HG02588 (cell line): ENCODE data around the gene IRAK1.

Experiments used
- ATAC-seq: cut with Tn5 transposase; IDR thresholded peaks from one replicate; pipeline ENCODE4 v1.9.1; 2021; ENCODE audit warnings: mild to moderate bottlenecking, moderate library complexity; ENCODE audit not compliant: unreplicated experiment

IRAK1 gene

DNA sequence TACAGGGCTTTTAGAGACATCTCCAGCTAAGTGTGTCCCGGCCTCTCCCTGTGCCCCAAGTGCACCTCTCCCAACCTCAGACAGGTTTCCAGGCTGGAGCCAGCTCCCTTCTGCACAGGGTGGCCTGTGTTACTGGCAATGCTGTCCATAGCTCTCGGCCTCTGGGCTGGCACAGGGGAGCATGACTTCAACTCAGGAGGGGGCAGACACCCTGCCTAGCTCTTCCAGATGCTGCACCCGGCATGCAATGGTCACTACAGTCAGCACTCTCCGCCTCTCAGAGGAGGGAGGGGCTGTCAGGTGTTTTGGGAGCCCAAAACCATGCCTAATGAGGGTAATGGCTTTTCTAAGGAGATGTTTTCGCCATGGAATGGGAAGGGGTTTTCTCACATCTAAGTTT, 2.4 kb upstream of the IRAK1 start:
- no peak for ATAC-seq

DNA sequence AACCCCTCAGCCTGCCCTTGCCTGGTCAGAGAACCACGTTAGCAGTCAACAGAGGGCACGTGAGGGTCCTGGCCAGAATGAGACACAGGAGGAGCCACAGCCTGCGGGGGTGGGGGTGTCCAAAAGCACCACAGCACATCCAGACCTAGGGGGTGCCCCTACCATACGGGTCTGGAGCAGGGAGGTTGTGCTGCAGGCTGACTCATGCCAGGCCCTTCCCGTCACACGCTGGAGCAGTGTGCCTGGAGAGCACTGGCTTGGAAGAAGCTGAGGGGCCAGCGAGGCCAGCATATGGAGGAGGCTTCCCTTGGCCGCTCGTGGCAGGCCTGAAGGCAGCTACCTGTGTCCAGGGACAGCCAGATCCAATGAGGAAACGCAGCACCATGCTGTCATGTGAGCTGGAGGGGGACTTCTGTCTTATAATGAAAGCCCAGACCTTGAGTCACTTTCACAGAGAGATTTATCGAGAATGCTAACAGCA, 1.5 kb upstream of the IRAK1 start:
- ATAC-seq, result no peak

DNA sequence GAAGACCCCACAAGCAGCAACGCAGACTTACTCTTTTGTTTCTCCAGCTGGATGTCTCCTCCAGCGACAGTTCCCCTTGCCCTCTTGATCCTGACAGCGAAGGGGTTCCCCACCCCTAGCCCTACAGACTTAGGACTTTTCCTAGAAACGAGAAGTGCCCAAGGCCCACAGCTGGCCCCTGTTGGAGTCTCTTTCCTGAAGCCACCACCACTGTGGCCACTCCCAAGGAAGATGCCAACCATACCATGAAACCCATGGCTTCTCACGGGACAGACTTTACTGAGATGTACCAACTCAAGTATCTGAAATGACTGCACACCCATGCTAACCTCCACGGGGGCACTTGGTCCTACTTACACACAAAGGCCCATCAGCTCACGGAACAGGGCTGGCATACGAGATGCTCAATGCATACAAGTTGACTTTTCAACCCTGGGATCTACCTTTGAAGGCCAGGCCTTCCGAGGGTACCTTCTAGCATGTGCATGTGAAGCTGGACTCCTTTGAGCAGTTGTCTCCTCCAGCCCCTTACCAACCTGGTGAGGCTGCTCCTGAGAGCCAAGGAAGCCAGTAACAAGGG, 924 bp upstream of the IRAK1 start:
- ATAC-seq, result no peak

DNA sequence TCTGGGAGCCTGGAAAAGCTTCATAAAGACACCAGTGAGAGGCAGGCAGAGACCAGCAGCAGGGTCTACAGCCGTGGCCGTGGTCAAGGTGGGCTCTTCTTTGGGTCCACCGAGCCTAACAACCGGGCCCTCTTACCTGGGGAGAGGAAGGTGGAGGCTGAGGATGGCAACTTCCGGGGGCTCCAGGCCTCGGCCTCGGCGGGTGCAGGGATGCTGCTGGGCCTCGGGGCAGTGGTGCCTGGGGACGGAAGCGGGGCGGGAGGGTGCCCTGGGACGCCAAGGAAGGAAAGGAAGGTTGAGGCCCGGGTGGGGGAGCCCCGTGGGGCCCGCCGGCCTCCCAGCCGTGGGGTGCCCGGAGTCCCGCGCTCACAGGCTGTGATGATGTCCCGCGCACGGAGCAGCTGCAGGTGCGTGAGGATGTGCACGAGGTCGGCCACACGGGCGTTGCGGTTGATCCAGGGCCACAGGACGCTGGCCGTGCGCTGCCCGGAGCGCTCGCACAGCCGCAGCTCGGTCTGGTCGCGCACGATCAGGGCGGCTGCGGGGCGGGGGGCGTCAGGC, 561 bp downstream of the IRAK1 start:
- ATAC-seq, result peak; percentile 7

DNA sequence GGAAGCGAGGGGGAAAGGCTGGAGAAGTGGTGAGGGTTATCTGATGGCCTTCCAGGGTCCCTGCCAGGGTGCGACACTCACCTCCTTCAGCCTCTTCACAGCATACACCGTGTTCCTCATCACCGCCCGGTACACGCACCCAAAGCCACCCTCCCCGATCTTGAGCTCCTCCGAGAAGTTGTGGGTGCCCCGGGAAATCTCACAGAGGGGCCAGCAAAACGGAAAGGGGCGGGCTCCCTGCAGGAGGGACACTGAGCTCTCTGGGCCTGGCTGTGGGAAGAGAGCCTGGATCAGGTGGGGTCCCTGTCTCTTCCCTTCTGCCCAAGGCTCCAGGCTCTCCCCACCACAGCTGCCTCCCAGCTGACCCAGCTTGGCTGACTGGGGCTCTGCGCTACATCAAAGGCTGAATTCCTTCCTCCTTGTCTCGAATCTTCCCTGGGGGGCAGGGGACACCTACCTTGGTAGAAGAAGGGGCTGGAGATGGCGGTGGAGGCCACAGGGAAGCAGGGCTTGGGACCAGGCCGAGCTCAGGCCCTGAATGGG, 1.1 kb downstream of the IRAK1 start:
- no peak for ATAC-seq

DNA sequence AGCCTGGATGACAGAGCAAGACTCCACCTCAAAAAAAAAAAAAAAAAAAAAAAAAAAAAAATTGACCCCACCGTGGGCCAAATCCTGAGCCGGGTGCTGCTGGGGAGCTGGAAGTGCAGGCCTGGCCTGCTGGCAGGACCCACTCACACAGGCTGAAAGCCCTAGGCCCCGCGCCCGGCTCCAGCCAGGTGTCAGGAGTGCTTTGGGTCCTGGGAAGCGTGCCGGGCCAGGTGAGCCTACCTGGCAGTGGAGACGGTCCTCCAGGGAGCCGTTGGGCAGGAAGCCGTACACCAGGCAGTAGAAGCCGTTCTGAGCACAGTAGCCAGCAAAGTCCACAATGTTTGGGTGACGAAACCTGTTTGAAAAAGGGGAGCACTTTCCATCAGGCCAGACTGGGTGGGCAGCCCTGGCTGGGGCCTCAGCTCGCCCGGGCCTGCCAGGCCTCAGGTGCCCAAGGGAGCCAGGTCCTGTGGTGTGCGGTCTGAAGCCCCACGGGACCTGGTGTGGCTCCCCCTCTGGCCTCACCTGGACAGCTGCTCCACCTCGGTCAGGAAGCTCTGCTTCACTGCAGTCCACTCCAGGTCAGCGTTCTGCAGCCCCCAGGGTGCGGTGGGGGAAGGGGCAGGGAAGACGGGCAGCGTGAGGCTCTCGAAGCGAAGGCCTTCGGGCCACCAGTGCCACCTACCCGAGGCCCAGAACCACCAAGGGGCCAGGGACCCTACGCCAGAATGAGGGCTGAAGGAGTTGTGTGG, 1.8 kb downstream of the IRAK1 start:
- no peak for ATAC-seq

DNA sequence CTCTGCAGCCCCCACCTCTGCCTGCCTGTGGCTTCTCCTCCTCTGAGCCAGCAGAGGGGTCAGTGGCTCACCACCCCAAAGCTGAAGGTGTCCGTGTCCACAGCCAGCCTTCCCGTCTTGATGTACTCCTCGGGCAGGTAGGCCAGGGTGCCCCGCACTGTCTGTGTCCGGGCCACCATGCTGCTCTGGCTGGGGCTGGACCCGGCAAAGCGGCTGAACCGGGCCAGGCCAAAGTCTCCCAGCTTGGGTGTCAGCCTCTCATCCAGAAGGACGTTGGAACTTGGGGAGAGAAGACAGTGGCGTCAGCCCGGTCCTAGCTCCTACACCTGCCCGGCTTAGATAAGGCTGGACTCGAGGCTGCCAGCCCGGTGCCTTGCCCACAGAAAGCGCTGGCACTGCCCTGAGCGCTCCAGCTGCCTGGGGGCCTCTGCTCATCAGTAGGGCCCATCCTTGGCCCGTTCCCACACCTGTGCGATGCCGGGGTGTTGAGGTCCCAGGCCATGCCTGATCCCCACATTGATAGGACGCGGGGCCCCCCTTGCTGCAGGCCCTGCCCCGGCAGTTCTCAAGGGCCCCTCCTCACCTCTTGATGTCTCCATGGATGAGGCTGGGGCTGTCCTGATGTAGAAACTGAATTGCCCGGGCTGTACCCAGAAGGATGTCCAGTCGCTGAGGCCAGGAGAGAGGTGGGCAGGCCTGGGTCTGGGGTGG, 3.2 kb downstream of the IRAK1 start:
- ATAC-seq, result no peak

DNA sequence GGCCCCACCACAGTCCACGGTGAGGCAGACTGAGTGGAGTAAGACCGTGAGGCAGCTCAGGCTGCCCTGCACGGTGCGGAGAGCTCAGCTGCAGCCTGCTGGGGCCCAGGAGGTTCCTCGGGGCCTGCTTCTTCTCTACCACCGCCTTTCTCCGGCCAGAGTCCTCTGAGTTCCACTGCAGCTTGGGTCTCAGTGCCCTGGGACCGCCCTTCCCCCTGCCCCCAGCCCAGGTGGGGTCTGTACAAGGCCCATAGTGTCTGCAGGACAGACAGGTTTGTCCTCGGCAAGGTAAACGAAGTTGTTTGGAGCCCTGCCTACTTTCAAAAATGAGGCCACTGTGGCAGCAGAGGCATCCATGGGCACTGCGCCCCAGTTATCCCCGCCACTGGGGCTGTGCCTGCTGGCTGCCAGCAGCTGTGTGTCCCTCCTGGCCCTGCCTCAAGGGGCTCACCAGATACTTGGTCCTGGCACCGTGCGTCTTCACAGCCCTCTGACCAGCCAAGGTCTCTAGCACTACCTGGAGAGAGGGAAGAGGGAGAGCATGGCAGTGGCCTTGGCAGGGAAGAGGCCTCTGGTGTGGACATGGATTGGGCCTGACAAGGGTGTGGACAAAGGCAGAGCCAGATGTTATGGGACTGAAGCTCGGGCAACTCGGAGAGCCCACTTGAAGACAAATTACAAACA, 4.0 kb downstream of the IRAK1 start:
- ATAC-seq, result no peak

DNA sequence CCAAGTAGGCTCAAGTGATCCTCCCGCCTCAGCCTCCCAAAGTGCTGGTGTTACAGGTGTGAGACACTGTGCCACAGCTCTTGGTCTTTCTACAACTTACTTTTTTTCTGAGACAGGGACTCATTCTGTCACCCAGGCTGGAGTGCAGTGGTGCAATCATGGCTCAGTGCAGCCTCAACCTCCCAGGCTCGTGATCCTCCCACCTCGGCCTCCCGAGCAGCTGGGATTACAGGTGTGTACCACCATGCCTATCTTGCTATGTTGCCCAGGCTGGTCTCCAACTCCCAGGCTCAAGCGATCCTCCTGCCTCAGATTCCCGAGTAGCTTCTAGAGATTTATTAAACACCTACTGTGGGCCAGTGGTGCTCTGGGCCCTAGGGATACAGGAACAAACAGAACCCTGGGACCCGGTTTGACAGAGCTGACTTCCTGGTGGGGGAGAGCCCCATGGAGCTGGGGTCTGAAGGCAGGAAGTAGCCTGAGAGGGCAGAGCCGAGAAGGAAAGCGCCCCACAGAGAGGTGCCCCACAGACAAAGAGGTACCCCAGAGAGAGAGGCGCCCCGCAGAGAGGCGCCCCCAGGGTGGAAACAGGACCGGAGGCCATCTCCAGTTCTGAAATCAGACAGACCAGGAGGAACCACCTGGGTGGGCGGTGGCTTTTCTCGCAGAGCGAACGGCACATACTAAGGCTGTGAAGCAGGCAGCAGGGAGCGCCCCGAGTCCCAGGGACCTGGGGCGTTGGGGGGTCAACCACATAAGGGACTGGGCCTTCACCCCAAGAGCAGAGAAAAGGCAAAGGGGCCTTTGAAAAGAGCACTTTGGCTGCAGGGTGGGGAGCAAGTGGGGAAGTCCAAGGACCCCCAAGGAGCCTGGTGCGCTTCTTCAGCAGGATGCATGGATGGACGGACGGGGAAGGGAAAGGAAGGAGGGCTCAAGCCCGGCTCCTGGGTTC, 5.0 kb downstream of the IRAK1 start:
- ATAC-seq, result no peak

DNA sequence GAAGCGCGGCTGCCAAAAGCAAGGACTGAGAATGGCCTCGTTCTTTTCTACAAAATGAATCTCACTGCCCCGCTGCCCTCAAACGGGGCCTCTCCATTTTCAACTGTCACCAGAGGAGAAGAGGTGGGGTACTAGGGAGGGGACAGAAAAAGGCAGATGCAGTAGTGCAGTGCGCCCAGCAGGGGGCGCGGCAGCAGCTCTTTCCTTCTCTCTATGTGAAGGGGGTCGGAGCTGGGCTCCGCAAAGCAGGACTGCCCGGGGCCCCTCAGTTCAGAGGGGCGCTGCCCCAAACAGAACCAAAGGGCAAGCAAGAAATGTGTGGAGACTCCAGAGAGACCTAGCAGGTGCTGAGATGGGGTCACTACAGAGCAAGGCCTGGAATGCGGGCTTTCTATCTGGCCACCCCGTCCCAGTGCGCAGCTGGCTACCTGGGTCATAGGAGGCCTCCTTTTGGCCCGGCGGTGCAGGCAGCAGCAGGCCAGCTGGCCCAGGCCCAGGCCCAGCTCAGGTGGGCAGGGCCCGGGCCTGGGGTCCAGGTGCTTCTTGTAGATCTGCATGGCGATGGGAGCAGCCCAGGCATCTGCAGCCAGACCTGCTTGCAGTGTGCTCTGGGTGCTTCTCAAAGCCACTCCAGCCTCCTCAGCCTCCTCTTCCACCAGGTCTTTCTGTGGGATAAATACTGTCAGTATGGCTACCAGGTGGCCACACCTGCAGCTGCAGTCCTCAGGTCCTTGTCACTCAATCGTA, 5.9 kb downstream of the IRAK1 start:
- no peak for ATAC-seq

DNA sequence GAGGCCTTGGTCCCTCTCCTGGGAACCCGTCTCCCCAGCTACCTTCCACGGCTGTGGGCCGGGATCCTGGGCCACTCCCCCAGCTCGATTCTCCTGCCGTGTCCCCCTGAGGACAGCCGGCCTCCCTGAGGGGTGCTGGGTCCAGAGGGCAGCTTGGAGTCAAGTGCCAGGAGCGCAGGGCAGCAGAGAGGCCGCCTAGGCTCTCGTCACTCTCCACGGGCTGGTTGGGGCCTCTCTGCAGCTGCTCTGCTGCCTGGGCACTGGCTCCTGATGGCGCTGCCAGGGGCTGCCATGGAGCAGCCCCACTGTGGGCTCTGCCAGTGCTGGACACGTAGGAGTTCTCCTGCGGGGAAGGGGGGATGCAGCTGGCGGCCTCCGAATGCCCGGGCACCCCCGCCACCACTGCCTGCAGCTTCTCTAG, 6.7 kb downstream of the IRAK1 start:
- ATAC-seq, result no peak

DNA sequence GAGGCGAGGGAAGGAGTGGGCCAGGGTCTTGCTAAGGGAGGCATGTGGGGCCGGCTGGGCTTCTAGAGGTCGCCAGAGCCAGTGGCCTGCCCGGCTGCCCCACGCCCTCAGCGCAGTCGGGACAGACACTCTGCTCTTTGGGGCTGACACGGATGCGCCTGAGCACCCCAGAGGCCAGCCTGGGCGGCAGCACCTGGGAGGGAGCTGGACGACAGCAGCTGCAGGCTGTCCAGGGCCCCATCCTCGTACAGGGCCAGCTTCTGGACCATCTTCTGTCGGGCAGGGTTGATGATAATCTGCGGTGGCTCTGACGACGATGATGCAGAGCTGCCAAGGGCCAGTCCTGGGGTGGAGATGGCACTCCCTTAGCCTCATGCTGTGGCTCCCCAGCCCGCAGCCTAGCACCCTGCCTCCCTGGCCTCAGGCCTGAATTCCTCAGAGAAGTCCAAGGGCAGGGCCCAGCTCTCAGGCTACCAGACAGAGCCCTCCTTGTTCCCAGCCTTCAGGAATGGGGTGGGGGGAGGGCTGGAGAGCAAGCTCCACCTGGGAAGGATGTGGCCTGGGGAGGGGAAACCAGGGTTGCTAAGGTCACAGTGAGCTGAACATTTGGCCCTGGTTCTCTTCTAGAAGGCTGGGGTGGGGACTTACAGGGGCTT, 7.2 kb downstream of the IRAK1 start:
- no peak for ATAC-seq

DNA sequence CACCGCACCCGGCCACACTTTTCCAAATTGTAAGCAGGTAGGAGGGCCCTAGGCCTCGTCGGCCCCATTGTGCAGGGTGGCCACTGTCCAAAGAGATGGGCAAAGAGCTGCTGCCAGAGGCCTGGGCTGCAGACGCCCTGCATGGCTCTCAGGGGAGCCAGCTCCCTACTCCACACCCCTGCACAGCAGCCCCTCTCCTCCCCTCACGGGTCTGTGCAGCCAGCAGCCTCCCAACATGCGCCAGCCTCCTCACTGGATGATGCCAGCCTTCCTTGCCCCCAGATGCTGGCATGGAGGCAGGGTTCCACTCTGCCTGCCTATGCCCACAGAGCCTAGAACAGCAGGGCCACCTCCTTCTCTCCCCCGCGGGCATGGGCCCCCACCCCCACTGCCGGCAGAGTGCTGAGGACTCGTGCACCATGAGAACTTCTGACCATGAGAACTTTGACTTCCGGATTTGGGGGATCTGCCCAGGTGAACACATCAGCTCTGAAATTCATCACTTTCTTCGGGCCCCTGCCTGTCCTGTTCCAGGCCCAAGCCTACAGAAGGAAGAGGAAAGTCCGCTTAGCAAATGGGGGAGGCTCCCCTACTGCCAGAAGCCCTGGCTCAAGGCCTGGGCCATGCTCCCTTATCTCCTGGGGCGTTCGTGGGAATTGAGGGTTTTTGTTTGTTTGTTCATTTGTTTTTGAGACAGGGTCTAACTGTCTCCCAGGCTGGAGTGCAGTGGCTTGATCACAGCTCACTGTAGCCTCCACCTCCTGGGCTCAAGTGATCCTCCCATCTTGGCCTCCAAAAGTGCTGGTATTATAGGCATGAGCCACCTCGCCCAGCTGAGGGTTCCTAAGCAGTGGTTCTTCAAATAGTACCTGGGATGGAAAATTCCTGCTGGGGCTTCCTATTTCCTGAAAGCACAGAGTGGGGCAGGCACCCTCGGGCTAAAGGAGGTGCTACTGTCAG, 8.0 kb downstream of the IRAK1 start:
- no peak for ATAC-seq

DNA sequence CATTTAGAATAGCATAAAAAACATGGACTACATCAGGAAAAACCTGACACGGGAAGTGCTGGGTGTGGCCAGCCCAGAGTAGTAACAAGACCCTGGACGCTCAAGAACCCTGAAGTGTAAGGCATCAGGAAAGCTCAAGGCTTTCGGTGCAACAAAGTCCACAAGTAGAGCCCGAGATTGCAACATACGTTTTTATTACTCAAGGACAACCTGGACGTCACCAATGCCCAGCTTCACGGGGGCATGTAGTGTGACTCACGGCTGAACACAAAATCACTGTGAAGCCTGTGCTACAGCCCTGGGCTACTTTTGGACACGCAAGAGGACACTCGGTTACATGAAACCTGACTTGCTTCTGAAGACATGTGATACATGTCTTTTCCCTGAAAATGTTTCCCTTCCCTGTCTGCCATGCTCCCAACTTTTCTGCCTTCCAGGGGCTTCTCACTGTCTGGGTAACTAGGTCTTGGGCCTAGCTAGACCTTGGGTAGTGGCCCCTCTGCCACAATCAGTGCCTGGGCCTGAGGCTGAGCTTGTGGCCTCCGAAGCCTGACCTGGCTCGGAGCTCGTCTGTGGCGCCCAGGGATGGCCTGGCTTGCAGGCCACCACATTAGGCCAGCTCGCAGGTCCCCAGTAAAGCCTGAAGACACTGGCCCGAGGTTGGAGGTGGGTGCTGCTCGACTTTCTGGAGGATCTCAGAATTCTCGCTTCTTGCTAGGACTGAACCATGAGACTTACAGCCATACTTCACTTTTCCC, 9.2 kb downstream of the IRAK1 start:
- no peak for ATAC-seq

DNA sequence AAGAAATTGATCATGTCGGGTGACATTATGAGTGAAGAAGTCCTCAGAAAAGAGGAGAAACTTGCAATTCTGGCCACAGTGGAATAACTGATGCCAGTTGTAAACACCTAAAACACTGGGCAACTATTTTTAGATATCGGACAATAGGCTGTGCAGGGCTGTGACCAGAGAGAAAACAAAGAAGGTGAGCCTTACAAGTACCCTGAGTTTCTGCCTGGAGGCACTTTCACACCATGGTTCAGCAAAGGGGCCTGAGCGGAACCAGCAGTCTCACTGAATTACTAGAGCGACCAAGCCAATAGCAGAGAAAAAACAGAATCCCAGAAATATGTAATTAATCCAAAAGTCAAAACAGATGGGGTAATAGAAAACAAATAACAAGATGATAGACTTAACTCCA, 11.2 kb downstream of the IRAK1 start:
- ATAC-seq, result no peak

DNA sequence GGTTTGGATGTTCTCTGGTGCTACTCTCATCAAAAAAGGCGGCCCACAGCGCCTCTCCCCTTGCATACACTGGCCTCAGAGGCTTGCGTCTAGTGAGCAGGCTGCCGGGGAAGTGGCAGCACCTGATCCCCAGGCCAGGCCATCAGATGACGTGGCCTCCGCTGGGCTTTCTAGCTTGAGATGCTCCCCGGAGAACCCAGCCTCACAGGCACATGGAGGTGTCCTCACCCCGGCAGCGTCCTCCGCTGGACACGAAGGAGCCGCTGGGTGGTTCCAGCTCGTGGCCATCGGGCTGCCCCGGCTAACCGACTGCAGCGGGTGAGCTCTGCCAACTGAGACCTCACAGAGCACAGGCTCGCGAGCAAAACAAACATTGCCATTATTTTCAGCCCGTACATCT, 12.8 kb downstream of the IRAK1 start:
- ATAC-seq, result no peak

DNA sequence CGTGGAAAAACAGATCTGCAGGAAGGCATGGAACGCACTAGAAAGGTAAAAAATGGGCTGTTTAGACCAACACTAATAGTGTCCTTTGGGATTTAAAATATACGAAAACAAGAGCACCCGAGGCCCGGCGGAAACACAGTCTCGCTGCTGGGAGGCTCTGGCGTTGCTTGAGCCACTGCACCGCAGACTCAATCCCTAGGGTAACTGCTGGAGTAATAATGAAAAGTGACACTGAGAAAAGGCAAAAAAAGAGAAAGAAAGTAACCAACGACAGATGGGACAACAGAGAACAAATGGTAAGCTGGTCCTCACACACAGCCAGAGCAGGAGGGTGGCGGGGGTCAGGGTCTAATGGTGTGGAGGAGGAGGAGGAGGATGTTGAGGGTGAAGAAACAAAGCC, 15.4 kb downstream of the IRAK1 start:
- ATAC-seq, result no peak
